Measurements from ENCODE around the gene CALM3. TPM values are rescaled to one million over a fixed set of nuclear protein-coding genes. Genes with fewer than 3 reads are reported as not detected.

The CALM3 gene
- total and polyA plus RNA-seq, 2 of the 13 experiments (the other 11 are each of a cell fraction or from before 2014, with no cell fraction given): 239 to 258 TPM

- no peaks in the 10 kb centered on the region for H3K36me3 ChIP-seq (replicated peaks in 1 of 2; ENCODE audit: control insufficient read depth in 1 of 2, insufficient read depth in 2 of 2, low read length in 2 of 2)
- intact Hi-C loops (cut with micrococcal nuclease; ENCODE audit: unreplicated experiment) (no loop called here), in situ Hi-C loops (cut with HindIII; ENCODE audit: extremely low pct_ligation_motif_present, low pct_unique_long_range_greater_than_20kb) (no loop called here)
- no peak overlapping the region for H2AFZ ChIP-seq (ENCODE audit: low read length)
- H3K27ac ChIP-seq (ENCODE audit: extremely low read length, insufficient read depth, low read length): no peak overlapping the region
- no peaks in the 10 kb centered on the region for H3K27me3 ChIP-seq (ENCODE audit: control insufficient read depth in 1 of 2, insufficient read depth in 2 of 2, low read length in 2 of 2)
- H3K4me1 ChIP-seq (ENCODE audit: insufficient read depth, low read length): peaks cover 10% of the 10 kb centered on the region
- H3K9ac ChIP-seq (ENCODE audit: insufficient read depth, low read depth, low read length): no peak overlapping the region
- H3K9me3 ChIP-seq (ENCODE audit: low read length): no peaks in the 10 kb centered on the region
- H3K4me2 ChIP-seq (ENCODE audit: low read depth, low read length): no peak overlapping the region
- ChIA-PET CTCF (ENCODE audit: low intra/inter-chr PET ratio, low total read pairs) (no interaction called here), POLR2A (no interaction called here)
- no TSS peak for BruUV-seq (replicated peaks)
- FAIRE-seq: no peak
- no peak for ATAC-seq
- DNase-seq (ENCODE audit: low spot score): no peak
- TF ChIP-seq, protein P1, sequence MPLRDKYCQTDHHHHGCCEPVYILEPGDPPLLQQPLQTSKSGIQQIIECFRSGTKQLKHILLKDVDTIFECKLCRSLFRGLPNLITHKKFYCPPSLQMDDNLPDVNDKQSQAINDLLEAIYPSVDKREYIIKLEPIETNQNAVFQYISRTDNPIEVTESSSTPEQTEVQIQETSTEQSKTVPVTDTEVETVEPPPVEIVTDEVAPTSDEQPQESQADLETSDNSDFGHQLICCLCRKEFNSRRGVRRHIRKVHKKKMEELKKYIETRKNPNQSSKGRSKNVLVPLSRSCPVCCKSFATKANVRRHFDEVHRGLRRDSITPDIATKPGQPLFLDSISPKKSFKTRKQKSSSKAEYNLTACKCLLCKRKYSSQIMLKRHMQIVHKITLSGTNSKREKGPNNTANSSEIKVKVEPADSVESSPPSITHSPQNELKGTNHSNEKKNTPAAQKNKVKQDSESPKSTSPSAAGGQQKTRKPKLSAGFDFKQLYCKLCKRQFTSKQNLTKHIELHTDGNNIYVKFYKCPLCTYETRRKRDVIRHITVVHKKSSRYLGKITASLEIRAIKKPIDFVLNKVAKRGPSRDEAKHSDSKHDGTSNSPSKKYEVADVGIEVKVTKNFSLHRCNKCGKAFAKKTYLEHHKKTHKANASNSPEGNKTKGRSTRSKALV (CRISPR knock-in tag; IDR thresholded peaks at IDR 0.05): no peak
- TF ChIP-seq ETV6 (CRISPR knock-in tag; conservative IDR thresholded peaks at IDR 0.05) (no peak), ZNF891 (CRISPR knock-in tag; IDR thresholded peaks at IDR 0.05) (peak; percentile 39; the same call in 1 of the 2 replicates)
- H4K20me1 ChIP-seq (ENCODE audit: insufficient read depth, low read length): no peaks in the 10 kb centered on the region
- H3K4me3 ChIP-seq (replicated peaks in 1 of 3; ENCODE audit: insufficient read depth in 1 of 3, low read depth in 2 of 3, low read length in 3 of 3): no peak overlapping the region
- no peaks in the 10 kb centered on the region for H3K79me2 ChIP-seq (ENCODE audit: insufficient read depth, low read length)
Observed at GRCh38 chr19:46564701-46565100, 36.4 kb upstream of the CALM3 start.

DNA sequence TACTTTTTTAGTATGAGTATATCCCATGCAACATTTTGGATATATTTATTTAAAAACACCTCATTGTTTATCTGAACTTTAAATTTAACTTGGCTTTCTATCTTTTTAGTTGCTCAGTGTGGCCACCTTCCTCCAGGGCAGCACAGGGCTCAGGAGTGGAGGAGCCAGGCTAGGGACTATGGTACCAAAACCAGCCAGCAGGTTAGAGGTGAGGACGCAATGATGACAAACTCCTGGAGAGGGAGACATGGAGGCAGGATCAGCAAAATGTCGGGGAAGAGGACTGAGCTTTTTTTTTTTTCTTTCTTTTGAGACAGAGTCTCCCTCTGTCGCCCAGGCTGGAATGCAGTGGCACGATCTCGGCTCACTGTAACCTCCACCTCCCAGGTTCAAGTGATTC is 29.6 kb upstream of the CALM3 start:
- no peaks in the 10 kb centered on the region for H3K9me3 ChIP-seq (ENCODE audit: low read length)
- H3K27me3 ChIP-seq (ENCODE audit: control insufficient read depth in 1 of 2, insufficient read depth in 2 of 2, low read length in 2 of 2): peaks cover 0 to 2% of the 10 kb centered on the region in 2 experiments; a peak in 1 of 5 replicates
- DNase-seq (ENCODE audit: low spot score) (peak; percentile 64), FAIRE-seq (peak; percentile 37), ATAC-seq (peak; percentile 89)
- in situ Hi-C loops (cut with HindIII; ENCODE audit: extremely low pct_ligation_motif_present, low pct_unique_long_range_greater_than_20kb): no loop called here
- ChIA-PET POLR2A (no interaction called here), CTCF (ENCODE audit: low intra/inter-chr PET ratio, low total read pairs) (no interaction called here)
- H3K4me2 ChIP-seq (ENCODE audit: low read depth, low read length): no peak overlapping the region
- no peaks in the 10 kb centered on the region for H3K79me2 ChIP-seq (ENCODE audit: insufficient read depth, low read length)
- no peak overlapping the region for H3K27ac ChIP-seq (ENCODE audit: extremely low read length, insufficient read depth, low read length)
- no peak overlapping the region for H3K9ac ChIP-seq (ENCODE audit: insufficient read depth, low read depth, low read length)
- H3K4me1 ChIP-seq (ENCODE audit: insufficient read depth, low read length): peaks cover 13% of the 10 kb centered on the region
- H3K4me3 ChIP-seq (replicated peaks in 1 of 3; ENCODE audit: insufficient read depth in 1 of 3, low read depth in 2 of 3, low read length in 3 of 3): no peak overlapping the region
- whole genome bisulfite sequencing (ENCODE audit: low lambda C conversion rate): 0% methylated on average over 5 of the region's 5 CpGs
- intact Hi-C loops (cut with micrococcal nuclease; ENCODE audit: unreplicated experiment): no loop called here
- no peak overlapping the region for H2AFZ ChIP-seq (ENCODE audit: low read length)
- H4K20me1 ChIP-seq (ENCODE audit: insufficient read depth, low read length): no peaks in the 10 kb centered on the region
- H3K36me3 ChIP-seq (replicated peaks in 1 of 2; ENCODE audit: control insufficient read depth in 1 of 2, insufficient read depth in 2 of 2, low read length in 2 of 2): no peaks in the 10 kb centered on the region
- BruUV-seq (replicated peaks): no TSS peak
- no peak for TF ChIP-seq STAT6 (CRISPR knock-in tag; IDR thresholded peaks at IDR 0.05; ENCODE audit: borderline replicate concordance)
- TF ChIP-seq CTCF (CRISPR knock-in tag; IDR thresholded peaks at IDR 0.05): peak; percentile 27
- no peak for TF ChIP-seq MIER2 (CRISPR knock-in tag; IDR thresholded peaks at IDR 0.05)
- TF ChIP-seq STAG1 (CRISPR knock-in tag; IDR thresholded peaks at IDR 0.05): 0 out of 2 replicates have a peak, but pooled peaks have one; percentile 11
- peak; percentile 14; the same call in 1 of the 2 replicates for TF ChIP-seq SMC3 (IDR thresholded peaks at IDR 0.05; ENCODE audit: low read length)
- no peak for TF ChIP-seq PREB (CRISPR knock-in tag; IDR thresholded peaks at IDR 0.05)
- TF ChIP-seq ZNF362 (CRISPR knock-in tag; IDR thresholded peaks at IDR 0.05; ENCODE audit: borderline replicate concordance): peak; percentile 77

Measured in HepG2 (cell line).